HepG2 (cell line): ENCODE measurements around the gene CYSRT1. TPM values are rescaled to one million over a fixed set of nuclear protein-coding genes. Genes with fewer than 3 reads are reported as not detected.

Source experiments
- CBX1 ChIP-seq: IDR thresholded peaks from one replicate; pipeline ENCODE4 v1.6.1; 2016; ENCODE audit warnings: antibody characterized with exemption, low read depth
- DPF2 ChIP-seq: sonication (generic); formaldehyde crosslinking; IDR thresholded peaks from 2 replicates; pipeline ENCODE4 v1.4.0; 2020; ENCODE audit warnings: mild to moderate bottlenecking, low read depth, missing genetic modification reagents, borderline replicate concordance
- HOXA3 ChIP-seq: sonication (generic); formaldehyde crosslinking; IDR thresholded peaks from 2 replicates; pipeline ENCODE4 v1.5.0; 2020; ENCODE audit warnings: missing genetic modification reagents
- IRF2 ChIP-seq: IDR thresholded peaks from 2 replicates; pipeline ENCODE4 v1.6.1; 2018; ENCODE audit warnings: missing genetic modification reagents, missing compliant biosample characterization
- KAT2B ChIP-seq: fragments of 150-350 bp; IDR thresholded peaks from 2 replicates; pipeline ENCODE4 v1.6.1; 2014; ENCODE audit warnings: low read depth, low read length, borderline replicate concordance
- MATR3 ChIP-seq: sonication (generic); formaldehyde crosslinking; IDR thresholded peaks from 2 replicates; pipeline ENCODE4 v1.4.0; 2020; ENCODE audit warnings: missing genetic modification reagents
- NR0B2 ChIP-seq: sonication (generic); formaldehyde crosslinking; IDR thresholded peaks from 2 replicates; pipeline ENCODE4 v1.4.0; 2020; ENCODE audit warnings: mild to moderate bottlenecking, missing genetic modification reagents
- RFX1 ChIP-seq: fragments of 450-650 bp; IDR thresholded peaks from 2 replicates; pipeline ENCODE4 v1.6.1; 2017
- SALL2 ChIP-seq: sonication (generic); formaldehyde crosslinking; IDR thresholded peaks from 2 replicates; pipeline ENCODE4 v1.8.1; 2023; ENCODE audit warnings: mild to moderate bottlenecking, missing genetic modification reagents, inconsistent platforms
- SRSF1 ChIP-seq: fragments of 200-400 bp; formaldehyde crosslinking; optimal IDR thresholded peaks from 2 replicates; pipeline ENCODE3; 2017; ENCODE audit warnings: mild to moderate bottlenecking, low read depth, low read length, moderate library complexity
- SSRP1 ChIP-seq: IDR thresholded peaks from 2 replicates; pipeline ENCODE4 v1.6.1; 2016; ENCODE audit warnings: control low read depth
- TBX3 ChIP-seq: fragments of 450-650 bp; IDR thresholded peaks from 2 replicates; pipeline ENCODE4 v1.6.1; 2017; ENCODE audit warnings: antibody characterized with exemption, mild to moderate bottlenecking, inconsistent platforms, borderline replicate concordance
- TCF12 ChIP-seq, 2 experiments: fragments of 450-650 bp in 1 of 2; sonication (generic) in 1 of 2; formaldehyde crosslinking in 1 of 2; IDR thresholded peaks; 2 replicates each; pipeline versions ENCODE4 v1.6.1 to v1.8.0; 2017 to 2022; ENCODE audit warnings: antibody characterized with exemption in 1 of 2, mild to moderate bottlenecking in 1 of 2, missing genetic modification reagents in 1 of 2, moderate library complexity in 1 of 2
- TCF7L2 ChIP-seq: IDR thresholded peaks from 2 replicates; pipeline ENCODE4 v1.6.1; 2011; ENCODE audit warnings: mild to moderate bottlenecking, low read depth, low read length, moderate library complexity
- TRIM24 ChIP-seq: sonication (generic); formaldehyde crosslinking; IDR thresholded peaks from 2 replicates; pipeline ENCODE4 v1.8.0; 2022; ENCODE audit warnings: mild to moderate bottlenecking, missing genetic modification reagents
- YY1 ChIP-seq: IDR thresholded peaks from 2 replicates; pipeline ENCODE4 v1.6.1; 2011; ENCODE audit warnings: low read length, low read depth, moderate library complexity, mild to moderate bottlenecking; ENCODE audit not compliant: insufficient read depth, insufficient replicate concordance
- ZC3H13 ChIP-seq: sonication (generic); formaldehyde crosslinking; IDR thresholded peaks from 2 replicates; pipeline ENCODE4 v1.8.1; 2023; ENCODE audit warnings: mild to moderate bottlenecking, missing genetic modification reagents, moderate library complexity
- ZFAT ChIP-seq: sonication (generic); formaldehyde crosslinking; conservative IDR thresholded peaks from 2 replicates; pipeline ENCODE4 v1.8.1; 2023; ENCODE audit warnings: missing genetic modification reagents, inconsistent platforms
- ZFYVE20 ChIP-seq: sonication (generic); formaldehyde crosslinking; IDR thresholded peaks from 2 replicates; pipeline ENCODE4 v1.8.0; 2023; ENCODE audit warnings: low read depth, mild to moderate bottlenecking, moderate library complexity, missing genetic modification reagents, borderline replicate concordance
- ZNF512 ChIP-seq: sonication (generic); formaldehyde crosslinking; IDR thresholded peaks from 2 replicates; pipeline ENCODE4 v1.4.0; 2020; ENCODE audit warnings: mild to moderate bottlenecking, missing genetic modification reagents
- ZNF687 ChIP-seq: sonication (generic); formaldehyde crosslinking; IDR thresholded peaks from 2 replicates; pipeline ENCODE4 v1.5.1; 2020; ENCODE audit warnings: mild to moderate bottlenecking, missing genetic modification reagents, moderate library complexity
- ZNF709 ChIP-seq: sonication (generic); formaldehyde crosslinking; IDR thresholded peaks from 2 replicates; pipeline ENCODE4 v1.5.0; 2020; ENCODE audit warnings: mild to moderate bottlenecking, missing genetic modification reagents
- ZNF746 ChIP-seq: sonication (generic); formaldehyde crosslinking; IDR thresholded peaks from 2 replicates; pipeline ENCODE4 v1.8.0; 2022; ENCODE audit warnings: mild to moderate bottlenecking, missing genetic modification reagents
- ZNF766 ChIP-seq: sonication (generic); formaldehyde crosslinking; IDR thresholded peaks from 2 replicates; pipeline ENCODE4 v1.5.0; 2020; ENCODE audit warnings: missing genetic modification reagents, borderline replicate concordance
- ZNF773 ChIP-seq: sonication (generic); formaldehyde crosslinking; IDR thresholded peaks from 2 replicates; pipeline ENCODE4 v1.4.0; 2020; ENCODE audit warnings: missing genetic modification reagents, borderline replicate concordance
- polyA plus RNA-seq, 8 experiments: library from polyadenylated mRNA; depleted of rRNA in 3 of 8; stranded (reverse) in 7 of 8; unstranded in 1 of 8; fragments of >200 nt; fragmentation: Illumina TruSeq in 4 of 8; extraction: Trizol in 4 of 8; gene quantifications; 2 replicates each; pipeline versions ENCODE4 v1.2.1 to v1.2.3, GENCODE V29; 2011 to 2016; ENCODE audit warnings: low read depth in 4 of 8, missing spikeins in 1 of 8, mixed read lengths in 1 of 8; ENCODE audit not compliant: insufficient read depth in 1 of 8
- total RNA-seq, 5 experiments: library from RNA; depleted of rRNA; stranded (reverse); fragments of >200 nt; fragmentation: Illumina TruSeq; extraction: Trizol; gene quantifications; 2 replicates each; pipeline ENCODE4 v1.2.3, GENCODE V29; 2016; ENCODE audit warnings: low read depth in 1 of 5

CYSRT1 gene
- total and polyA plus RNA-seq, 2 of the 13 experiments (the other 11 are each of a cell fraction or from before 2014, with no cell fraction given), result 1.5 to 2.1 TPM

- TF ChIP-seq ZFYVE20 (CRISPR knock-in tag) (no peak), IRF2 (no peak), TCF7L2 (no peak), CBX1 (no peak), KAT2B (no peak), SSRP1 (CRISPR knock-in tag) (no peak), TBX3 (no peak), ZNF766 (CRISPR knock-in tag) (no peak), ZNF746 (peak; percentile 79), MATR3 (CRISPR knock-in tag) (no peak), DPF2 (CRISPR knock-in tag) (no peak), NR0B2 (CRISPR knock-in tag) (no peak), ZC3H13 (0 out of 2 replicates have a peak, but pooled peaks have one; percentile 9), ZNF773 (CRISPR knock-in tag) (no peak), ZNF687 (peak; percentile 48), ZNF709 (CRISPR knock-in tag) (peak; percentile 71; the same call in 1 of the 2 replicates), RFX1 (no peak), ZFAT (no peak), TCF12 (IDR thresholded peaks at IDR 0.05) (no peak), TCF12 (CRISPR knock-in tag; IDR thresholded peaks at IDR 0.05) (no peak; the same call in 1 of the 2 replicates), TRIM24 (CRISPR knock-in tag) (no peak), SALL2 (CRISPR knock-in tag) (peak; percentile 70; the same call in 1 of the 2 replicates), SRSF1 (no peak), HOXA3 (peak; percentile 94), YY1 (peak; percentile 84), ZNF512 (CRISPR knock-in tag) (no peak)
These were observed 29.9 kb downstream of the CYSRT1 start, which contains the start of gene NELFB (continued) for GRCh38 chr9:137254624-137255447.
